22Rv1 (cell line): ENCODE data around the gene SPIB.

Source experiments
- CTCF ChIP-seq: fragments of 450-650 bp; IDR thresholded peaks from 2 replicates; pipeline ENCODE4 v1.5.1; 2017; ENCODE audit warnings: mild to moderate bottlenecking
- ZFX ChIP-seq: fragments of 450-650 bp; IDR thresholded peaks from 2 replicates; pipeline ENCODE4 v1.6.1; 2017; ENCODE audit warnings: antibody characterized with exemption, borderline replicate concordance

- no peak for TF ChIP-seq CTCF
- TF ChIP-seq ZFX, result no peak
These were observed 14.8 kb downstream of the SPIB start for GRCh38 chr19:50433201-50434180.
